SK-N-SH (cell line): ENCODE data around the gene SLC27A3. TPM values are rescaled to one million over a fixed set of nuclear protein-coding genes. Genes with fewer than 3 reads are reported as not detected.

Experiments
- CTCF ChIA-PET: fragments of 300-600, 350-600 bp; formaldehyde crosslinking; extraction: SDS; loops from one replicate; lab custom pipeline; 2021; lab: Yijun Ruan, JAX
- POLR2A ChIA-PET: fragments of 350-600 bp; sonication (Branson Sonifier 250); formaldehyde crosslinking; extraction: SDS; loops from one replicate; lab custom pipeline; 2020; ENCODE audit warnings: antibody characterized with exemption, inconsistent platforms; lab: Yijun Ruan, JAX
- DNase-seq: peaks from one replicate; pipeline ENCODE4 v3.0.0; 2012
- H2AFZ ChIP-seq: fragments of 200-600 bp; sonication (generic); 2 replicates; pipeline ENCODE4 v1.8.1; 2016; ENCODE audit warnings: antibody characterized with exemption, mild to moderate bottlenecking, low read depth
- H3F3A ChIP-seq: fragments of 200-600 bp; sonication (generic); replicated peaks from 2 replicates; pipeline ENCODE3; 2016; ENCODE audit warnings: antibody characterized with exemption, mild to moderate bottlenecking; ENCODE audit not compliant: insufficient read depth
- H3K27ac ChIP-seq, 2 experiments: fragments of 200-500 bp in 1 of 2; fragments of 200-600 bp in 1 of 2; sonication (Bioruptor generic) in 1 of 2; sonication (generic), shearing (Covaris generic) in 1 of 2; 2 replicates each; pipeline versions ENCODE4 v1.5.1 to v1.6.1; 2014 to 2016; ENCODE audit warnings: low read depth in 2 of 2, inconsistent platforms in 1 of 2, low read length in 1 of 2, mild to moderate bottlenecking in 1 of 2, mixed read lengths in 1 of 2
- H3K27me3 ChIP-seq: fragments of 200-600 bp; sonication (generic), shearing (Covaris generic); 2 replicates; pipeline ENCODE4 v1.6.1; 2016; ENCODE audit warnings: mixed run types; ENCODE audit not compliant: insufficient read depth
- H3K36me3 ChIP-seq, 2 experiments: fragments of 200-500 bp in 1 of 2; fragments of 200-600 bp in 1 of 2; sonication (Bioruptor generic) in 1 of 2; sonication (generic) in 1 of 2; replicated peaks in 1 of 2; 2 replicates each; pipeline versions ENCODE3 to v1.5.1; 2014 to 2016; ENCODE audit warnings: low read length in 1 of 2, mild to moderate bottlenecking in 1 of 2; ENCODE audit not compliant: insufficient read depth in 2 of 2, control insufficient read depth in 1 of 2
- H3K4me1 ChIP-seq, 2 experiments: fragments of 200-500 bp in 1 of 2; fragments of 200-600 bp in 1 of 2; sonication (Bioruptor generic) in 1 of 2; sonication (generic), shearing (Covaris generic) in 1 of 2; 2 replicates each; pipeline versions ENCODE4 v1.5.1 to v1.6.1; 2014 to 2016; ENCODE audit warnings: low read depth in 1 of 2, low read length in 1 of 2, mixed run types in 1 of 2; ENCODE audit not compliant: insufficient read depth in 2 of 2, control insufficient read depth in 1 of 2
- H3K4me2 ChIP-seq: fragments of 200-600 bp; sonication (generic), shearing (Covaris generic); 2 replicates; pipeline ENCODE4 v1.6.1; 2017; ENCODE audit warnings: mixed run types
- H3K4me3 ChIP-seq, 2 experiments: fragments of 200-500 bp in 1 of 2; fragments of 200-600 bp in 1 of 2; sonication (Bioruptor generic) in 1 of 2; sonication (generic), shearing (Covaris generic) in 1 of 2; 2 replicates each; pipeline versions ENCODE4 v1.5.1 to v1.8.1; 2014 to 2016; ENCODE audit warnings: low read depth in 2 of 2, inconsistent platforms in 1 of 2, low read length in 1 of 2, mild to moderate bottlenecking in 1 of 2, mixed read lengths in 1 of 2, moderate library complexity in 1 of 2
- H3K79me2 ChIP-seq: fragments of 200-600 bp; sonication (generic); 2 replicates; pipeline ENCODE4 v1.8.1; 2017; ENCODE audit warnings: mild to moderate bottlenecking; ENCODE audit not compliant: insufficient read depth
- H3K9ac ChIP-seq: fragments of 200-600 bp; sonication (generic); 2 replicates; pipeline ENCODE4 v1.6.1; 2017; ENCODE audit warnings: mixed run types
- H3K9me2 ChIP-seq: fragments of 200-600 bp; sonication (generic); 2 replicates; pipeline ENCODE4 v1.6.1; 2017; ENCODE audit warnings: mixed run types
- H3K9me3 ChIP-seq: fragments of 200-600 bp; sonication (generic); 2 replicates; pipeline ENCODE4 v1.6.1; 2017; ENCODE audit warnings: mixed run types, mild to moderate bottlenecking, moderate library complexity
- H4K20me1 ChIP-seq: fragments of 200-600 bp; sonication (generic); 2 replicates; pipeline ENCODE4 v1.6.1; 2017; ENCODE audit warnings: mild to moderate bottlenecking, mixed run types; ENCODE audit not compliant: insufficient read depth
- CHD2 ChIP-seq: fragments of 150-350 bp; IDR thresholded peaks from 2 replicates; pipeline ENCODE4 v1.6.1; 2018; ENCODE audit warnings: low read length; ENCODE audit not compliant: partially characterized antibody
- ELF1 ChIP-seq: IDR thresholded peaks from 2 replicates; pipeline ENCODE4 v1.4.0; 2012
- EP300 ChIP-seq, 2 experiments: IDR thresholded peaks; 2 replicates each; pipeline versions ENCODE4 v1.4.0 to v1.6.1; 2012; ENCODE audit warnings: borderline replicate concordance in 1 of 2, low read depth in 1 of 2, low read length in 1 of 2
- FOXJ3 ChIP-seq: sonication (generic); formaldehyde crosslinking; IDR thresholded peaks from 2 replicates; pipeline ENCODE4 v1.5.1; 2020; ENCODE audit warnings: mild to moderate bottlenecking, missing genetic modification reagents
- FOXM1 ChIP-seq: IDR thresholded peaks from 2 replicates; pipeline ENCODE4 v1.4.0; 2012; ENCODE audit warnings: low read depth, mild to moderate bottlenecking
- MXI1 ChIP-seq: IDR thresholded peaks from 2 replicates; pipeline ENCODE4 v1.6.1; 2012; ENCODE audit warnings: mild to moderate bottlenecking, low read depth, low read length, improper control_type of control experiment
- NRF1 ChIP-seq: IDR thresholded peaks from 2 replicates; pipeline ENCODE4 v1.6.1; 2012; ENCODE audit warnings: low read depth, mild to moderate bottlenecking, low read length
- RAD21 ChIP-seq: IDR thresholded peaks from 2 replicates; pipeline ENCODE4 v1.6.1; 2012; ENCODE audit warnings: mild to moderate bottlenecking, low read length
- RFX5 ChIP-seq: IDR thresholded peaks from 2 replicates; pipeline ENCODE4 v1.6.1; 2012; ENCODE audit warnings: mild to moderate bottlenecking, improper control_type of control experiment, low read length
- RXRA ChIP-seq: IDR thresholded peaks from 2 replicates; pipeline ENCODE4 v1.4.0; 2012; ENCODE audit warnings: low read depth, mild to moderate bottlenecking, borderline replicate concordance
- TAF1 ChIP-seq: IDR thresholded peaks from 2 replicates; pipeline ENCODE4 v1.6.1; 2012; ENCODE audit warnings: low read depth, mild to moderate bottlenecking, low read length, moderate library complexity, borderline replicate concordance
- TEAD4 ChIP-seq: IDR thresholded peaks from 2 replicates; pipeline ENCODE4 v1.4.0; 2012; ENCODE audit warnings: mild to moderate bottlenecking, borderline replicate concordance; ENCODE audit not compliant: insufficient read depth
- YY1 ChIP-seq: IDR thresholded peaks from 2 replicates; pipeline ENCODE4 v1.4.0; 2012; ENCODE audit warnings: low read depth, mild to moderate bottlenecking
- WGBS: methylation state at CpG from one replicate; pipeline ENCODE4 v1.1.6; 2017; ENCODE audit warnings: low lambda C conversion rate; 5-methylcytosine and 5-hydroxymethylcytosine counted together
- polyA plus RNA-seq, 3 experiments: library from polyadenylated mRNA; depleted of rRNA; stranded (reverse); fragments of >200 nt; gene quantifications; 2 replicates each; pipeline ENCODE4 v1.2.3, GENCODE V29; 2012
- TF ChIP-seq, protein P1 (sequence below): fragments of 150-350 bp; IDR thresholded peaks from 2 replicates; pipeline ENCODE4 v1.6.1; 2017; ENCODE audit warnings: antibody characterized with exemption, low read length, low read depth, borderline replicate concordance
- TF ChIP-seq, protein P2 (sequence below): IDR thresholded peaks from 2 replicates; pipeline ENCODE4 v1.4.0; 2012; ENCODE audit warnings: low read depth, borderline replicate concordance
- TF ChIP-seq, protein P3 (sequence below): fragments of 200-600 bp; sonication (generic); IDR thresholded peaks from 2 replicates; pipeline ENCODE4 v1.6.1; 2017; ENCODE audit warnings: antibody characterized with exemption, mild to moderate bottlenecking, moderate library complexity
- TF ChIP-seq, protein P4 (sequence below): IDR thresholded peaks from 2 replicates; pipeline ENCODE4 v1.4.0; 2012; ENCODE audit warnings: low read depth, borderline replicate concordance

Gene SLC27A3
- polyA plus RNA-seq, 1 of the 3 experiments (the other 2 are of a cell fraction) = 9.0 TPM

DNA sequence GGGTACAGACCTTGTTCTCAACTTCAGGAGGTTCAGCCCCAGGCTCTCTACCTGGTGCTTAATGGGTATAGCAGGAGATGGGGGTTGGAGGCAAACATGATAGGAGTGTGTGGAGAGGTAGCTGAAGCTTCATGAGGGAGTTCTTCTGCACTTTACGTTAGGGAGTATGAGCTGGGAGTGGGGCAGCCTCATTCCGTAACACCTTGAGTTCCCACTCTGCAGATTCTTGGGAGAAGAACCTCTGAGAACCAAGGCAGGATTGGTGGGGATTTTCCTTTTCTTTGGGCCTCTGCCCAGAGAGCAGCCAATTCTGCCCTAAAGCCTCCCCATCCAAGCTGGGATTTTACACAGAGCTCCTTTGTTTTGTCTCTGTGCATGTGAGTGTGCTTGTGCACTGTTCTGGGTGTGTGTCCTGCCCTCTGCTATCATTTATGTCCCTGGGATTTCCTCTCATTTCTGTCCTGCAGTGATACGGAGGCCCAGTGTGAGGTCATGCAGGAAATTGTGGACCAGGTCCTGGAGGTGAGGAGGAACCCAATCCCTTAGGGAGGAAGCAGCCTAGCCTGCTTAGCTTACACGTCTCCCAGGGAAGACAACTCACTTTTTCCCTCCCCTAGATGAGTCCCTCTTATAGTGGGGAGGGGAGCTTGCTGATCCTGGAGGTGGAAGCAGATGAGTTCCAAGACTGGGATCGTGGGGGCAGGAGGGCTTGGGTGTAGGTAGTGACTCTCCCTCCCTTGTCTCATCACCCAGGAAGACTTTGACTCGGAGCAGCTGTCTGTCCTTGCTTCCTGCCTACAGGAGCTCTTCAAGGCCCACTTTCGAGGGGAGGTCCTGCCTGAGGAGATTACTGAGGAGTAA is 11.6 kb upstream of the SLC27A3 start:
- peaks cover 25 to 62% of the 10 kb centered on the region in 2 experiments for H3K36me3 ChIP-seq
- H3K4me1 ChIP-seq = no peaks in the 10 kb centered on the region
- no peaks in the 10 kb centered on the region for H3K9me3 ChIP-seq
- POLR2A ChIA-PET = no interaction called here
- no peak overlapping the region for H2AFZ ChIP-seq
- H4K20me1 ChIP-seq = no peaks in the 10 kb centered on the region
- no peaks in the 10 kb centered on the region for H3K27me3 ChIP-seq
- CTCF ChIA-PET = interaction anchor here (0.6 to 5.0 kb wide), 8 partner anchors 9 to 253 kb away, joined by 3 to 28 read pairs (median 4); partner anchors contain the start of gene NPR1
- no peak overlapping the region for H3K9ac ChIP-seq
- DNase-seq = no peak
- no peaks in the 10 kb centered on the region for H3K9me2 ChIP-seq
- no peaks in the 10 kb centered on the region for H3K79me2 ChIP-seq
- no peak overlapping the region for H3K4me3 ChIP-seq
- H3K4me2 ChIP-seq = no peak overlapping the region
- no peaks in the 10 kb centered on the region for H3F3A ChIP-seq
- TF ChIP-seq FOXJ3 (no peak), MXI1 (no peak), CHD2 (no peak), TAF1 (no peak), NRF1 (no peak), EP300 (IDR thresholded peaks at IDR 0.05; ENCODE audit: borderline replicate concordance in 1 of 2, low read depth in 1 of 2, low read length in 1 of 2) (no peak), ELF1 (no peak), RXRA (no peak), TEAD4 (no peak), YY1 (no peak), FOXM1 (no peak), RAD21 (no peak), RFX5 (no peak)
- TF ChIP-seq, protein P1, sequence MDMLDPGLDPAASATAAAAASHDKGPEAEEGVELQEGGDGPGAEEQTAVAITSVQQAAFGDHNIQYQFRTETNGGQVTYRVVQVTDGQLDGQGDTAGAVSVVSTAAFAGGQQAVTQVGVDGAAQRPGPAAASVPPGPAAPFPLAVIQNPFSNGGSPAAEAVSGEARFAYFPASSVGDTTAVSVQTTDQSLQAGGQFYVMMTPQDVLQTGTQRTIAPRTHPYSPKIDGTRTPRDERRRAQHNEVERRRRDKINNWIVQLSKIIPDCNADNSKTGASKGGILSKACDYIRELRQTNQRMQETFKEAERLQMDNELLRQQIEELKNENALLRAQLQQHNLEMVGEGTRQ = no peak
- TF ChIP-seq, protein P2, sequence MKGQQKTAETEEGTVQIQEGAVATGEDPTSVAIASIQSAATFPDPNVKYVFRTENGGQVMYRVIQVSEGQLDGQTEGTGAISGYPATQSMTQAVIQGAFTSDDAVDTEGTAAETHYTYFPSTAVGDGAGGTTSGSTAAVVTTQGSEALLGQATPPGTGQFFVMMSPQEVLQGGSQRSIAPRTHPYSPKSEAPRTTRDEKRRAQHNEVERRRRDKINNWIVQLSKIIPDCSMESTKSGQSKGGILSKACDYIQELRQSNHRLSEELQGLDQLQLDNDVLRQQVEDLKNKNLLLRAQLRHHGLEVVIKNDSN = no peak
- TF ChIP-seq, protein P3, sequence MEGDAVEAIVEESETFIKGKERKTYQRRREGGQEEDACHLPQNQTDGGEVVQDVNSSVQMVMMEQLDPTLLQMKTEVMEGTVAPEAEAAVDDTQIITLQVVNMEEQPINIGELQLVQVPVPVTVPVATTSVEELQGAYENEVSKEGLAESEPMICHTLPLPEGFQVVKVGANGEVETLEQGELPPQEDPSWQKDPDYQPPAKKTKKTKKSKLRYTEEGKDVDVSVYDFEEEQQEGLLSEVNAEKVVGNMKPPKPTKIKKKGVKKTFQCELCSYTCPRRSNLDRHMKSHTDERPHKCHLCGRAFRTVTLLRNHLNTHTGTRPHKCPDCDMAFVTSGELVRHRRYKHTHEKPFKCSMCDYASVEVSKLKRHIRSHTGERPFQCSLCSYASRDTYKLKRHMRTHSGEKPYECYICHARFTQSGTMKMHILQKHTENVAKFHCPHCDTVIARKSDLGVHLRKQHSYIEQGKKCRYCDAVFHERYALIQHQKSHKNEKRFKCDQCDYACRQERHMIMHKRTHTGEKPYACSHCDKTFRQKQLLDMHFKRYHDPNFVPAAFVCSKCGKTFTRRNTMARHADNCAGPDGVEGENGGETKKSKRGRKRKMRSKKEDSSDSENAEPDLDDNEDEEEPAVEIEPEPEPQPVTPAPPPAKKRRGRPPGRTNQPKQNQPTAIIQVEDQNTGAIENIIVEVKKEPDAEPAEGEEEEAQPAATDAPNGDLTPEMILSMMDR = no peak
- TF ChIP-seq, protein P4, sequence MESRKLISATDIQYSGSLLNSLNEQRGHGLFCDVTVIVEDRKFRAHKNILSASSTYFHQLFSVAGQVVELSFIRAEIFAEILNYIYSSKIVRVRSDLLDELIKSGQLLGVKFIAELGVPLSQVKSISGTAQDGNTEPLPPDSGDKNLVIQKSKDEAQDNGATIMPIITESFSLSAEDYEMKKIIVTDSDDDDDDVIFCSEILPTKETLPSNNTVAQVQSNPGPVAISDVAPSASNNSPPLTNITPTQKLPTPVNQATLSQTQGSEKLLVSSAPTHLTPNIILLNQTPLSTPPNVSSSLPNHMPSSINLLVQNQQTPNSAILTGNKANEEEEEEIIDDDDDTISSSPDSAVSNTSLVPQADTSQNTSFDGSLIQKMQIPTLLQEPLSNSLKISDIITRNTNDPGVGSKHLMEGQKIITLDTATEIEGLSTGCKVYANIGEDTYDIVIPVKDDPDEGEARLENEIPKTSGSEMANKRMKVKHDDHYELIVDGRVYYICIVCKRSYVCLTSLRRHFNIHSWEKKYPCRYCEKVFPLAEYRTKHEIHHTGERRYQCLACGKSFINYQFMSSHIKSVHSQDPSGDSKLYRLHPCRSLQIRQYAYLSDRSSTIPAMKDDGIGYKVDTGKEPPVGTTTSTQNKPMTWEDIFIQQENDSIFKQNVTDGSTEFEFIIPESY = no peak
- TF ChIP-seq, all 33 proteins: peak for 0
- WGBS = 94% methylated on average over 4 of the region's 7 CpGs
- H3K27ac ChIP-seq = no peak overlapping the region
